GM12878 (cell line): Measurements from ENCODE around the gene ZMYND10. TPM values are rescaled to one million over a fixed set of nuclear protein-coding genes. Genes with fewer than 3 reads are reported as not detected.

Source experiments
- ESRRA ChIP-seq: IDR thresholded peaks from 2 replicates; pipeline ENCODE4 v1.6.1; 2012; ENCODE audit warnings: mild to moderate bottlenecking, low read length, improper control_type of control experiment
- NBN ChIP-seq: fragments of 450-650 bp; IDR thresholded peaks from 2 replicates; pipeline ENCODE4 v1.6.1; 2016
- polyA plus RNA-seq, 11 experiments: library from polyadenylated mRNA; depleted of rRNA in 4 of 11; unstranded in 6 of 11; stranded (reverse) in 5 of 11; fragments of >200 nt; fragmentation: Nextera tagmentation in 4 of 11; fragmentation: Illumina TruSeq in 1 of 11; extraction: Ambion mirVana in 4 of 11; extraction: Trizol in 1 of 11; gene quantifications; 1 replicate in 1 of 11; 2 replicates in 10 of 11; pipeline versions ENCODE4 v1.2.1 to v1.2.3, GENCODE V29; 2011 to 2016; ENCODE audit warnings: inconsistent platforms in 2 of 11, missing spikeins in 2 of 11, low read depth in 1 of 11
- total RNA-seq, 4 experiments: library from RNA; depleted of rRNA in 3 of 4; stranded (reverse); fragments of >200 nt in 3 of 4; fragmentation: Illumina TruSeq in 1 of 4; extraction: Trizol in 1 of 4; gene quantifications; 2 replicates each; pipeline versions ENCODE4 v1.2.1 to v1.2.3, GENCODE V29; 2013 to 2021
- TF ChIP-seq, protein P1 (sequence below): fragments of 450-650 bp; formaldehyde crosslinking; IDR thresholded peaks from 2 replicates; pipeline ENCODE4 v1.4.0; 2022; ENCODE audit warnings: mild to moderate bottlenecking, moderate library complexity
- TF ChIP-seq, protein P2 (sequence below): fragments of 450-650 bp; IDR thresholded peaks from 2 replicates; pipeline ENCODE4 v1.6.1; 2017; ENCODE audit warnings: borderline replicate concordance

The ZMYND10 gene
- total and polyA plus RNA-seq, 10 of the 15 experiments (the other 5 are each of a cell fraction or from before 2014, with no cell fraction given), result 0.11 to 1.0 (median 0.37) TPM

DNA sequence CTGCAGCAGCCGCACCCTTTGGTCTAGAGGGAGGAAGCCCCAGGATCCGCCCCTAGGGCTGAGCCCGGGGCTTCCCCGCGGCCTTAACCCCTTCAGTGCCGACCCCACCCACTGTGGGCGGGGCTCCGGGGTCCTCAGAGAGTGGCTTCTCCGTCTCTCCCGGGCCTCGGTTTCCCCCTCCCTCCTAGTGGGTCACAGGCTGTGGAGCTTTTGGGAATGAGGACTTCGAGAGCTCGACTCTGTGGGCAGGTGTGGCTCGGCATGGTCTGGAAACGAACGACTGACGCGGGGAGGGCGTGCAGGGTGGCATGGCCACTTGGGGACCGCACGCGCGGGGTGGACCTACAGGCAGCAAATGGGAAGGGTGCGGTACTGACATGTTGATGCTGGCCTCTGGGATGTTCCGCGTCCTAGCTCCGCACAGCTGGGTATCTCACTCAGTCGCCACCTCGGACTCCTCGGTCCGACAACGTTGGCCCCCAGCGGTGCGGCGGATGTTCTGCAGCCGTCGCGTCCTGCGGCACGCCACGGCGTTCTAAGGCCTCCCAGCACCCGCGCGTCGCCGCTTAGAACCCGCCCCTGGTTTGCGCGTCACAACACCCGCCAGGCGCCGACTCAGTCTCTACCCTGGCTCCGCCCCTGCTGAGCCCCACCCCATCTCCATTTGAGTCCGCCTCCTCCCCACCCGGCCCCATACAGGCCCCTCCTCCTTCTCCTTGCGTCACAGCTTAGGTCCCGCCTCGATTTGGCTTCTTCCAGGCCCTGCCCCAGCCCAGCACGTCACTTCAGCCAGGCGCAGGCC, 46.5 kb downstream of the ZMYND10 start, which contains the start of the genes HYAL3 and NAA80 (continued):
- TF ChIP-seq, protein P1, sequence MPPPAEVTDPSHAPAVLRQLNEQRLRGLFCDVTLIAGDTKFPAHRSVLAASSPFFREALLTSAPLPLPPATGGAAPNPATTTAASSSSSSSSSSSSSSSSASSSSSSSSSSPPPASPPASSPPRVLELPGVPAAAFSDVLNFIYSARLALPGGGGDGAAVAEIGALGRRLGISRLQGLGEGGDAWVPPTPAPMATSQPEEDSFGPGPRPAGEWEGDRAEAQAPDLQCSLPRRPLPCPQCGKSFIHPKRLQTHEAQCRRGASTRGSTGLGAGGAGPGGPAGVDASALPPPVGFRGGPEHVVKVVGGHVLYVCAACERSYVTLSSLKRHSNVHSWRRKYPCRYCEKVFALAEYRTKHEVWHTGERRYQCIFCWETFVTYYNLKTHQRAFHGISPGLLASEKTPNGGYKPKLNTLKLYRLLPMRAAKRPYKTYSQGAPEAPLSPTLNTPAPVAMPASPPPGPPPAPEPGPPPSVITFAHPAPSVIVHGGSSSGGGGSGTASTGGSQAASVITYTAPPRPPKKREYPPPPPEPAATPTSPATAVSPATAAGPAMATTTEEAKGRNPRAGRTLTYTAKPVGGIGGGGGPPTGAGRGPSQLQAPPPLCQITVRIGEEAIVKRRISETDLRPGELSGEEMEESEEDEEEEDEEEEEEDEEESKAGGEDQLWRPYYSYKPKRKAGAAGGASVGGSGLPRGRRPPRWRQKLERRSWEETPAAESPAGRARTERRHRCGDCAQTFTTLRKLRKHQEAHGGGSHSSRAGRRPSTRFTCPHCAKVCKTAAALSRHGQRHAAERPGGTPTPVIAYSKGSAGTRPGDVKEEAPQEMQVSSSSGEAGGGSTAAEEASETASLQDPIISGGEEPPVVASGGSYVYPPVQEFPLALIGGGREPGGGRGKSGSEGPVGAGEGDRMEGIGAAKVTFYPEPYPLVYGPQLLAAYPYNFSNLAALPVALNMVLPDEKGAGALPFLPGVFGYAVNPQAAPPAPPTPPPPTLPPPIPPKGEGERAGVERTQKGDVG (CRISPR knock-in tag), result no peak
- TF ChIP-seq, protein P2, sequence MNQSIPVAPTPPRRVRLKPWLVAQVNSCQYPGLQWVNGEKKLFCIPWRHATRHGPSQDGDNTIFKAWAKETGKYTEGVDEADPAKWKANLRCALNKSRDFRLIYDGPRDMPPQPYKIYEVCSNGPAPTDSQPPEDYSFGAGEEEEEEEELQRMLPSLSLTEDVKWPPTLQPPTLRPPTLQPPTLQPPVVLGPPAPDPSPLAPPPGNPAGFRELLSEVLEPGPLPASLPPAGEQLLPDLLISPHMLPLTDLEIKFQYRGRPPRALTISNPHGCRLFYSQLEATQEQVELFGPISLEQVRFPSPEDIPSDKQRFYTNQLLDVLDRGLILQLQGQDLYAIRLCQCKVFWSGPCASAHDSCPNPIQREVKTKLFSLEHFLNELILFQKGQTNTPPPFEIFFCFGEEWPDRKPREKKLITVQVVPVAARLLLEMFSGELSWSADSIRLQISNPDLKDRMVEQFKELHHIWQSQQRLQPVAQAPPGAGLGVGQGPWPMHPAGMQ, result no peak
- peak; percentile 93 for TF ChIP-seq NBN
- no peak for TF ChIP-seq ESRRA
